ENCODE measurements around the gene KLF7.

GRCh38 chr2:207141386-207141785, 24.4 kb downstream of the KLF7 start:
- TF ChIP-seq CTCF (IDR thresholded peaks at IDR 0.05) (no peak), EZH2 (IDR thresholded peaks at IDR 0.05) (no peak), EZH2phosphoT487 (IDR thresholded peaks at IDR 0.05) (no peak)

Data from neural progenitor cell (in vitro differentiated cells).